ENCODE data around the gene SFXN5. TPM values are rescaled to one million over a fixed set of nuclear protein-coding genes. Genes with fewer than 3 reads are reported as not detected.
"Not testable (repeated sequence)": the region's sequence is repeated elsewhere in the genome, so short reads cannot be mapped to it uniquely, and the experiment has no call there.

SFXN5 gene
- 1 to 10 TPM; 5.2 to 7.3 (median 5.3) TPM for total RNA-seq

- ATAC-seq (peak; percentile 94), DNase-seq (peak; percentile 92)
- Mint-ChIP-seq H3K4me1 (ENCODE audit: low read depth) (peaks cover 18% of the 10 kb centered on the region), H3K36me3 (ENCODE audit: insufficient read depth) (peaks cover 2% of the 10 kb centered on the region), H3K4me3 (peak within 1 kb of the TSS; percentile 88), H3K27me3 (ENCODE audit: low read depth) (no peaks in the 10 kb centered on the region), H3K9me3 (no peaks in the 10 kb centered on the region)
These were observed at the start of gene SFXN5 for GRCh38 chr2:73071360-73072128. SFXN5 (minus strand) TSS chr2:73071712; CDS start chr2:73071705, 7 bp downstream.

- not testable (repeated sequence) for H3K9me3 Mint-ChIP-seq; DNase-seq; H3K4me1 Mint-ChIP-seq (ENCODE audit: low read depth); ATAC-seq; H3K4me3 Mint-ChIP-seq; H3K36me3 Mint-ChIP-seq (ENCODE audit: insufficient read depth)
- H3K27me3 Mint-ChIP-seq (ENCODE audit: low read depth), result peaks cover 18% of the 10 kb centered on the region
These were observed 48.2 kb upstream of the SFXN5 start for GRCh38 chr2:73119611-73120239.

GRCh38 chr2:73117441-73117840 lies 45.9 kb upstream of the SFXN5 start:
- peaks cover 5% of the 10 kb centered on the region for H3K4me1 Mint-ChIP-seq (ENCODE audit: low read depth)
- no peak overlapping the region for H3K4me3 Mint-ChIP-seq
- DNase-seq (no peak), ATAC-seq (no peak)
- no peaks in the 10 kb centered on the region for H3K36me3 Mint-ChIP-seq (ENCODE audit: insufficient read depth)
- no peaks in the 10 kb centered on the region for H3K9me3 Mint-ChIP-seq
- H3K27me3 Mint-ChIP-seq (ENCODE audit: low read depth), result peaks cover 7% of the 10 kb centered on the region

DNA sequence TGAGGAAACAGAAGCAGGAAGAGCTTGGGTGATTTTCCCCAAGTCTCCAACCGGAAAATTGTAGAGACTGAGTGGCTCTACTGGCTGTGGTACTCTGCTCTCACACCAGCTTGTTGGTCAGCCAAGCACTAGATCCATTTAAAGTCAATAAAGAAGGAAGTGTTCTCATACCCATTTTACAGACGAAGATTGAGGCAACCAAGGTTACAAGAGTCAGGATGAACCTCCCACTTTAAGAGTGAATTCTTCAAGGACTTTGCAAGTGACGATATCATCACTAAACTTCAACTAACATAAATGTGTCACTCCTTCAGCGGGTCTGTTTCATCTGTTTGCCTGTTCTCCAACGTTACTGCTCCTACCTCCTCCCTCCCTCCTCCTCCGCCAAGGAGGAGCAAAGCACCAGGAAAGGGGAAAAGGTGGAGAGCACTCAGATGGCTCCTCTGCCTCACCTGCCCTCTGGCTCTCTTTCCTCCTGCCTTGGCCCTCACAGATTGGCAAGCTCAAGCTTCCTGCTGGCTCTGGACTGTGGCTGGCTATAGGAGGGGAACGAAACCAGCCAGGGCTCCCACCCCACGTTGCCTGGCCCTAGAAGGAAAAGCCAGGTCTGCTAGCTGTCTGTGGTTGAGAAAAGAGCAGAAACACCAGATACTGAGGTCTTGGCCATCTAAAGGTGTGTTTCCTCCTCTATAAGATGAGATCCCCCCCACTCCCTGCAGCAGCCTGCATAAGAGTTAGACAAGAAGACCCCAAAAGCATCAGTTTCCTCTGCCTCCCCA lies 44.9 kb upstream of the SFXN5 start:
- H3K4me1 Mint-ChIP-seq (ENCODE audit: low read depth), result peaks cover 12% of the 10 kb centered on the region
- ATAC-seq (no peak), DNase-seq (no peak)
- H3K36me3 Mint-ChIP-seq (ENCODE audit: insufficient read depth), result no peaks in the 10 kb centered on the region
- peaks cover 7% of the 10 kb centered on the region for H3K27me3 Mint-ChIP-seq (ENCODE audit: low read depth)
- H3K9me3 Mint-ChIP-seq, result no peaks in the 10 kb centered on the region
- no peak overlapping the region for H3K4me3 Mint-ChIP-seq

- no peak for DNase-seq
- no peaks in the 10 kb centered on the region for H3K36me3 Mint-ChIP-seq (ENCODE audit: insufficient read depth)
These were observed 42.9 kb upstream of the SFXN5 start for GRCh38 chr2:73114273-73114867.

GRCh38 chr2:73112913-73113854 lies 41.7 kb upstream of the SFXN5 start, which contains the start of gene RAB11FIP5:
RAB11FIP5 (minus strand) TSS chr2:73112948; CDS start chr2:73112777, 171 bp downstream.
- ATAC-seq, result peak; percentile 84 to 89
- Mint-ChIP-seq H3K9me3 (no peaks in the 10 kb centered on the region), H3K4me3 (peak within 1 kb of the TSS; percentile 79), H3K4me1 (ENCODE audit: low read depth) (peaks cover 28% of the 10 kb centered on the region), H3K27me3 (ENCODE audit: low read depth) (no peaks in the 10 kb centered on the region), H3K36me3 (ENCODE audit: insufficient read depth) (no peaks in the 10 kb centered on the region)
- peak; percentile 76 for DNase-seq

More at GRCh38 chr2:73114273-73114867, 42.9 kb upstream of the SFXN5 start:
- Mint-ChIP-seq H3K9me3 (no peaks in the 10 kb centered on the region), H3K4me3 (peak overlapping the region; percentile 19), H3K4me1 (ENCODE audit: low read depth) (peaks cover 25% of the 10 kb centered on the region), H3K27me3 (ENCODE audit: low read depth) (no peaks in the 10 kb centered on the region)
- ATAC-seq, result no peak

- Mint-ChIP-seq H3K4me1 (ENCODE audit: low read depth) (peaks cover 34% of the 10 kb centered on the region), H3K4me3 (peak overlapping the region; percentile 79), H3K9me3 (no peaks in the 10 kb centered on the region), H3K27me3 (ENCODE audit: low read depth) (no peaks in the 10 kb centered on the region), H3K36me3 (ENCODE audit: insufficient read depth) (no peaks in the 10 kb centered on the region)
- ATAC-seq (peak; percentile 28 to 34), DNase-seq (no peak)
These were observed 40.8 kb upstream of the SFXN5 start for GRCh38 chr2:73112026-73112912.

DNA sequence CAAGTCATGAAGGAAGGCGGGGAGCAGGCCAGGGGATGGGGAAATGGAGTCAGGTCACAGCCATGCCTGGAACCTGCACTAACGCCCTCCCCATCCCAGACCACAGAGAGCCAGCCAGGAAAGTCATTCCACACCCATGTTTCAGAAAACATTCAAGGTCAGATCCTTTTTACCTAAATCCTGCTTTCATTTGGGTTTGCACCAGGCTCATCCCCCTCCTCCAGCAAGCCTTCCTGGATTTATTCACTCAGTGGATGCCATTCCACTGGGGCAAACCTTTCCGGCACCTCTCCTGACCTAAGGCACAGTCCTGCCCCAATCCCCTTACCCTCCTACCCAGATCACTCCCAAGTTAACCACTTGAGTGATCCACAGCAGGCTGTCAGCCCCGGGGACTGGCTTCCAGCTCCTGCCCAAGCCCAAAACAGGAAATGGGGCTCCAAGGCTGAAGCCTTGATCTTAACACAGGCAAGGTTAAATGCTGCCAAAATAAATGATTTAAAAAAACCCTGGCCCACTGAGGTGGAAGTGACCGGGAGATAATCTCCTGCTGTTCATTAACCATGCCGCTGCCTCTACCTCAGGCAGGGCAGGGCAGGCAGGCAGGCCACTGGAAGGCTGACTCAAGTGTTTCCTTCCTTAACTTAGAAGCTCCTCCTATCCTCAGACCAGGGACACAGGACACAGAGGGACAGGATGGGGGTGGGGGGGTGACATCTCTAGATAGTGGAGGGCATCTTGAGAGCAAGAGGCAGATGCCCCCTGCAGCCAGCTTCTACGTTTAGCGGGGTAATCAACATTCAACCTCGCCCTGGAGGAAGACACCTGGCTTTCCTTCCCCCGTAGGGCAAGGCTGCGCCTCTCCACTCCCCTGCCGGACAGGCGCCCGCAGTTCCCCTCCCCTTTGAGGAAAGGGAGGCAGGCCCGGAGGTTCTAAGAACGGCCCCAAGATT lies 39.8 kb upstream of the SFXN5 start:
- Mint-ChIP-seq H3K4me3 (peak overlapping the region; percentile 79), H3K36me3 (ENCODE audit: insufficient read depth) (no peaks in the 10 kb centered on the region), H3K9me3 (no peaks in the 10 kb centered on the region), H3K27me3 (ENCODE audit: low read depth) (no peaks in the 10 kb centered on the region), H3K4me1 (ENCODE audit: low read depth) (peaks cover 41% of the 10 kb centered on the region)
- no peak for ATAC-seq
- DNase-seq, result no peak

GRCh38 chr2:73110168-73111072 lies 38.9 kb upstream of the SFXN5 start:
- no peaks in the 10 kb centered on the region for H3K36me3 Mint-ChIP-seq (ENCODE audit: insufficient read depth)
- no peaks in the 10 kb centered on the region for H3K27me3 Mint-ChIP-seq (ENCODE audit: low read depth)
- H3K4me1 Mint-ChIP-seq (ENCODE audit: low read depth), result peaks cover 41% of the 10 kb centered on the region
- ATAC-seq (no peak), DNase-seq (no peak)
- H3K4me3 Mint-ChIP-seq, result peak overlapping the region; percentile 79
- H3K9me3 Mint-ChIP-seq, result no peaks in the 10 kb centered on the region

DNA sequence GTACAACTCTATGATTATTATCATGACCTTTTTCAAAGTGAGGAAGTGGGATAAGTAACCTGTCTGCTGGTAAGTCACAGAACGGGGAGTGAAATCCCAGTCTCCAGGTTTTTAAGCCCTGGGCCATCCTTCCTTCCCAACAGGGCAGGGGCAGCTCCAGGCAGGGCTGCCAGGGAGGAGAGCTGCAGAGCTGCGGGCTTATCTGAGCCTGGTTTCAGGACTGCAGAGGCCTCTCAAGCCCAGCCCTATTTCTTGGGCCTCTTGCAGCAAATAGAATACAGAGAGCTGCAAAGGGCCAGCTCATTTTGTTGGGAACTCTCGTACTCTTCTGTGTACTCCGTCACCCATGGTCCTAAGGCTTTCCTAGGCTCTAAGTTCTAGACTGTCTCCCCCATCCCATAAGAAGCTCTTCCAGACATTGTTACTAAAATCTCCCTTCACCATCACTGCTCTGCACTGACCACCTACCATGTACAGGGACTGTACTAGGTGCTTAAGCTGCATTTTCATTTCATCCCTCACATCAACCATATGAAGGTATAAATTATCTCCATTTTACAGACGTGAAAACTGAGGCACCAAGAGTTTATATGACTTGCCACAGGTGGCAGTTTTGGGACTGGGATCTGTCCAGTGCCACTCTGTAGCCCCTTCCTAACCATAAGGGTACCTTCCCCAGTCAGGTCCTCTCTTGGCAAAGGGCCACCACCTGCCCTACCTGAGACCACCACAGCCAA lies 38.1 kb upstream of the SFXN5 start:
- Mint-ChIP-seq H3K36me3 (ENCODE audit: insufficient read depth) (no peaks in the 10 kb centered on the region), H3K27me3 (ENCODE audit: low read depth) (no peaks in the 10 kb centered on the region), H3K4me3 (no peak overlapping the region), H3K9me3 (no peaks in the 10 kb centered on the region), H3K4me1 (ENCODE audit: low read depth) (peaks cover 40% of the 10 kb centered on the region)
- no peak for ATAC-seq
- no peak for DNase-seq

Measured in activated T-cell treated with anti-CD3 and anti-CD28 coated beads, Interleukin-2, amount 50 U/mL, for 4 hours (primary cell).